A673 (cell line): Measurements from ENCODE around the gene UFC1. TPM values are rescaled to one million over a fixed set of nuclear protein-coding genes. Genes with fewer than 3 reads are reported as not detected.

Experiments used
- total RNA-seq: library from RNA; stranded (reverse); gene quantifications from 2 replicates; pipeline ENCODE4 v1.2.3, GENCODE V29; 2021

Gene UFC1
- total RNA-seq, 1 experiment from 2014 or later = 82.7 TPM

Other genes with a start within 250 kb of the UFC1 start
- not detected in 2 replicates for gene ITLN2, start 199.2 kb upstream of the UFC1 start, total RNA-seq
- 2.3 and 4.1 TPM in 2 replicates for gene F11R, start 132.8 kb upstream of the UFC1 start, total RNA-seq
- 1.2 and 1.3 TPM in 2 replicates for gene TSTD1, start 115.0 kb upstream of the UFC1 start, total RNA-seq
- gene USF1, start 108.0 kb upstream of the UFC1 start, total RNA-seq = 54.5 and 57.9 TPM in 2 replicates
- gene ARHGAP30, start 84.1 kb upstream of the UFC1 start, total RNA-seq = not detected in 2 replicates
- gene NECTIN4, start 64.4 kb upstream of the UFC1 start, total RNA-seq = not detected in 2 replicates
- 1.7 and 4.8 TPM in 2 replicates for gene KLHDC9, start 55.6 kb upstream of the UFC1 start, total RNA-seq
- gene PFDN2, start 35.9 kb upstream of the UFC1 start, total RNA-seq = 131 and 133 TPM in 2 replicates
- 29.3 and 40.3 TPM in 2 replicates for gene NIT1, start 35.9 kb upstream of the UFC1 start, total RNA-seq
- gene DEDD, start 21.3 kb upstream of the UFC1 start, total RNA-seq = 53.0 and 54.6 TPM in 2 replicates
- gene USP21, start 5.5 kb downstream of the UFC1 start, total RNA-seq = 46.2 and 51.8 TPM in 2 replicates
- gene PPOX, start 12.4 kb downstream of the UFC1 start, total RNA-seq = 24.3 and 25.2 TPM in 2 replicates
- 47.9 and 55.1 TPM in 2 replicates for gene B4GALT3, start 23.5 kb downstream of the UFC1 start, total RNA-seq
- 28.6 and 31.6 TPM in 2 replicates for gene ADAMTS4, start 45.1 kb downstream of the UFC1 start, total RNA-seq
- 123 and 133 TPM in 2 replicates for gene NDUFS2, start 48.4 kb downstream of the UFC1 start, total RNA-seq
- gene FCER1G, start 61.3 kb downstream of the UFC1 start, total RNA-seq = 1.2 and 1.5 TPM in 2 replicates
- not detected in 2 replicates for gene APOA2, start 69.7 kb downstream of the UFC1 start, total RNA-seq
- gene TOMM40L, start 72.1 kb downstream of the UFC1 start, total RNA-seq = 14.0 TPM in 2 replicates
- gene NR1I3, start 84.2 kb downstream of the UFC1 start, total RNA-seq = not detected in 2 replicates
- not detected in 2 replicates for gene PCP4L1, start 104.8 kb downstream of the UFC1 start, total RNA-seq
- 2.6 and 2.8 TPM in 2 replicates for gene MPZ, start 156.0 kb downstream of the UFC1 start, total RNA-seq
- 228 and 249 TPM in 2 replicates for gene SDHC, start 160.4 kb downstream of the UFC1 start, total RNA-seq
- gene CFAP126, start 213.9 kb downstream of the UFC1 start, total RNA-seq = not detected in 2 replicates